CD4-positive, alpha-beta T cell treated with Interleukin-6 for 4 hours (primary cell): ENCODE measurements around the gene GALR1.
"Not testable (repeated sequence)": the region's sequence is repeated elsewhere in the genome, so short reads cannot be mapped to it uniquely, and the experiment has no call there.

Source experiments
- DNase-seq: peaks from one replicate; pipeline ENCODE4 v3.0.0-alpha.2; 2020; ENCODE audit warnings: mixed read lengths

Gene GALR1, protein sequence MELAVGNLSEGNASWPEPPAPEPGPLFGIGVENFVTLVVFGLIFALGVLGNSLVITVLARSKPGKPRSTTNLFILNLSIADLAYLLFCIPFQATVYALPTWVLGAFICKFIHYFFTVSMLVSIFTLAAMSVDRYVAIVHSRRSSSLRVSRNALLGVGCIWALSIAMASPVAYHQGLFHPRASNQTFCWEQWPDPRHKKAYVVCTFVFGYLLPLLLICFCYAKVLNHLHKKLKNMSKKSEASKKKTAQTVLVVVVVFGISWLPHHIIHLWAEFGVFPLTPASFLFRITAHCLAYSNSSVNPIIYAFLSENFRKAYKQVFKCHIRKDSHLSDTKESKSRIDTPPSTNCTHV

GRCh38 chr18:77249569-77250500 lies at the start of gene GALR1:
TSS of gene GALR1 (plus strand) at chr18:77249848. CDS start at chr18:77250549, 701 bp downstream.
- no peak for DNase-seq

DNA sequence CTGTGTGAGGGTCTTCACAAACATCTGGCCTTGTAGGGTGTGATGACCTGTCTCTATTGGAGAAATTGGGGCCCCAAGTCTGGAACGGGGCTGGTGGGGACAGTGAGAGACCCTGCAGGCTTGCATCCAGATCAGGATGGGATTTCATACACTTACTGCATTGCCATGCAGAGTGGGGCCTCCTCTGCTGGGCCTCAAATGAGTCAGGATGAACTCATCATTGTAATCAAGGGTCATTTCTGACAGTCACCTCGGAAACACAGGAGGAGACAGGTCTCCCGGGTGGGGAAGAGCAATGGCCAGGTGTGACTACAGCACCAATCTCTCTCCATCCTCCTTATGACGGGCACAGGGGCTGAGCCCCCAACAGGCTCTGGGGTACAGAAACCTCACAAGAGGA lies 48.1 kb upstream of the GALR1 start:
- no peak for DNase-seq

DNA sequence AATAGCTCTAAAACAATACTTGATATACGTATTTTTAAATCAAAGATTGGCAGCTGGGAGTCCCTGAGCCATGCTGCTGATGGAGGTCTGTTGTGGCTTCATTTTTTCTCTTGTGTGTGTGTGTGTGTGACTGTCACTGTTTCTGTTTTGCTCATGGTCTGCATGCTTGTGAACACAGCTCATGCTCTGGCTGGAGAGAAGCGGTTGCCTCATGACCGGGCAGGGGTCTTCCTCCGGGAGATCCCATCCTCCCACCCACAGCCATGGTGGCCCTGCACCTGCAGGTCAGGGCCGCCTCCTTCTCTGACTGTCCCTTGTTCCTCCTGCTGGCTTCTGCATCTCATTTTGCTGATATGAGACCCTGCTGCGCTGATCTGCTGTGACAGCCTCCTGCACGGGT lies 47.3 kb upstream of the GALR1 start:
- no peak for DNase-seq

DNA sequence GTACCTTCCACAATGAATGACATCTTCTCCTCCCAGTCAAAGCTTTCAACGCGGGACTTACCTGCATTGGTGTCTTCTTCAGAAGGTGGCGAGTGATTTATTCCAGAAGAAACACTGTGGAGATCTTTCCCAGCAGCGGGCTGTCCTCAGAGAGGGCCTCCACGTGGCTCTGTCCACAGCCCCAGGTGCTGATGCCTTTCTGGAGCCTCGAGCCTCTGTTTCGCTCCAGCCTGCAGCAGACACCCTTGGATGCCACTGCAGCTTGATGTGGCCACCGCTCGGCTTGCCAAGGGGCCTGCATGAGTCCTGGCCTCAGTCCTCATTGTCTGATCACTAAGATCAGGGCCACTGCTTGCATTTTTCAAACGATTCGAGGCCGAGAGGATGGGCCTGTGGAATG lies 46.6 kb upstream of the GALR1 start:
- DNase-seq: no peak

DNA sequence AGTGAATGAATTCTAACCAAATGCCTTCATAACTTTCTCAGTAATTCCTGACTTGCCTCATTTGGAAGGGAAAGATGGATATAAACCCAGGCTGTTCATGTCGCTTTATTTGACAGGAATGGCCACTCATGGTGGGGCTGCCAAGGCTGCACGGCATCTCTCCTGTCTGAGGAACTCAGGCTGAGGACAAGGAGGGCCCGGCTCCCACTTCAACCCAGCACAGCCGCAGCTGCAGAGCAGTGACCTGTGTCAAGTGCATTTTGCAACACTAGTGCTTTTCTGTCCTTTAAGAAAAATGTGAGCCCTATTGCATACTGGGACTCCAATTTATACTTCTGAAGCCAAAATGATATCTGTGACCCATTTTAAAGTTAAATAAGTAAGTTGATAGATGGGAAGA lies 45.8 kb upstream of the GALR1 start:
- no peak for DNase-seq

GRCh38 chr18:77205769-77206168 lies 43.9 kb upstream of the GALR1 start:
- no peak for DNase-seq

DNA sequence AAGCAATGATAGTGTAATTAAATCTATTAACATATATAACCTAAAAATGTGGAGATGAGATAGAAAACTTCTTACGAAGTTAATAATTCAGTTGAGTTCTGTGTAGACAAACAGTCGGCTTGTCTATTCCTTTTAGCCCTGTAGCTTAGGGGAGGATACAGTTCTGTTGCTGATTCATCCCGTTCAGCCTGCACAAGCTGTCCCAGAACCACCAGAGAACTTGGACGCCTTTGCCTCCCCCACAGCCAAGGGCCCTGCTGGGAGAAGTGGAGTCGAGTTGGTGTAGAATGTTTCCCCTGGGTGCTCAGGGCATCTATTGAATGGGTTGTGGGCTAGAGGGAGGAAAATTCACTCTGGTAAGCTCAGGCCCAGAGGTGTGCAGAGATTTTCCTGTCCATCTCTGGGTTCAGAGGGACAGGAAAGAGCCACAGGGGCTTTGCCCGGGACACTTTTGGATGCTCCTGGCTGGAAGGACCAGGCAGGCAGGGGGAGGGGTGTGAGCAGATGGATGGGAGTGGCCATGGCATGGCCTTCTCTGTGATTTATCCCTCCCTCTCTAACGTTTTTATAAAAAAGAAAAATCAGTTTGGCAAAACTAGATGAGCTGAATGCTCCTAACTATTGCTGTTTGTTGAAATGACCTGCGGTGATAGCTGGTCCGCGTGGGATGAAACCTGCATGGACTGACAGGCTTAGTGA lies 42.8 kb upstream of the GALR1 start:
- no peak for DNase-seq

- peak; percentile 70 for DNase-seq
These were observed 42.1 kb upstream of the GALR1 start for GRCh38 chr18:77207540-77207939.

GRCh38 chr18:77208964-77209363 lies 40.7 kb upstream of the GALR1 start:
- peak; percentile 54 for DNase-seq

DNA sequence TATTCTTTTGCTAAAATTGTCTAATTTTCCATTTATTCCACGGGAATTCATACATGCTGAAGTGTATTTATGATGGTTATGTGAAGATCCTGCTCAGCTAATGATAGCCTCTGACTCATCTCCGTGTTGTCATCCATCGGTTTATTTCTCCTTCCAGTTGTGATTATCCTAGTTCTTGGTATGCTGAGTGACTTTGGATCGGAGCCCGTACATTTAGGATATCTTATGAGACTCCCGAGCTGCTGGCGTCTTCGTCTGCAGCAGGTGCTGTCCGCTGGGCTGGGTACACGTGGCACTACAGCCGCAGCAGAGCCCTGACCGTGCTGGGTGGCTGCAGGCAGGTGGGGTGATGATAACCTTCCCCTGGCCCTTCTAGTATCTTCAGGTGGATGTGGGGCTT lies 40.1 kb upstream of the GALR1 start:
- DNase-seq: no peak

DNA sequence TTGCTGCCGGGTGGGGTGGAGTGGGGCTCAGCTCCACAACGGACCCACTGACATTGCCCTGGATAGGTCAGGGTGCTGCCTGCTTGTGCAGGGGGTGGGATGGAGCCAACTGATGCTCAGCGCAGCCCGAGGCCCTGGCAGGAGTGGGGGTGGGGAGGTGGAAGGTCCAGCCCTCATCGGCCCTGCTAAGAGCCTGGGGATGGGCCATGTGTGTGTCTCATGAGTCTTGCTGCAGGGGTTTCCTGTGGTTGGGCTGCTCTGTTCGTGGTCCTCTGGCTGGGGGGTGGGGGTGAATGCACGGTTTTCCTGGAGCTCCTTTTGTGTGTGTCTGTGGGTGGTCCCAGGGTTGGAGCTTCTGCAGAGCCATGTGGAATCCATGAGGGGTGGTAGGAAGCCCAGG lies 39.4 kb upstream of the GALR1 start:
- DNase-seq: peak; percentile 5

DNA sequence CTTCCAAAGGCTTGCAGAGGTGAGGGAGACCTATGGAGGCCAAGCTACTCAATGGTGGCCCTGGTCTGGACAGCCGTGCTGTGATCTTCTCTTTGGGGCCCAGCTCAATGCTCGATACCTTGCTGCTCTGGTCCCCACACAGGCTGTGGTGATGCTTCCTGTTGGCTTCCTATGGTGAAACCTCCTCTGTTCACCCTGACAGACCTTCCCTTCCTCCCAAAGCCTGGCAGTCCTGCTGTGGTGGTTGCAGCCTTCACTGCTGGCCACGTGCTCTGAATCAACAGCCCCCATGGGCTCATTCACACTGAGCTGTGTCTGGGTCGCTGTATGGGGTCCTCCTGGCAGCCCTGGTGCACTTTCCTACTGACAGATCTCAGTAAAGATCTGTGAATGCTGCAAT lies 31.0 kb upstream of the GALR1 start:
- no peak for DNase-seq

DNA sequence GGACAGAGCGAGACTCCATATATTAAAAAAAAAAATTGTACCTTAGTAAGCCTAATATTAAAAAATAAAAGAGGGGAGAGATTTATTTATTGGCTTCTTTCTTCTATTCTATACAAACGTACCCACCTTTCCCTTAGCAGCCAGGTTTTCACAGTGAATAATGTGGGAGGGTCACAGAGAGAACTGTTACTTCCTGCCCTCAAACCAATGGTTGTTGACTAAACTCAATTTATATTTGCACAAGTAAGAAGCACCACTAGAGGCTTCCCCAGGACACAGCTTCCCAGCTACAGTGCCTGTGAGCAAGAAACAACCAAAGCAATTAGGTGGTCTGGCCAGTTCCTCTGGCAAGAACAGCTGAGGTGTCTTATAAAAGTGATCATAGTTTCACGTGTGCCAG lies 28.9 kb upstream of the GALR1 start:
- no peak for DNase-seq

DNA sequence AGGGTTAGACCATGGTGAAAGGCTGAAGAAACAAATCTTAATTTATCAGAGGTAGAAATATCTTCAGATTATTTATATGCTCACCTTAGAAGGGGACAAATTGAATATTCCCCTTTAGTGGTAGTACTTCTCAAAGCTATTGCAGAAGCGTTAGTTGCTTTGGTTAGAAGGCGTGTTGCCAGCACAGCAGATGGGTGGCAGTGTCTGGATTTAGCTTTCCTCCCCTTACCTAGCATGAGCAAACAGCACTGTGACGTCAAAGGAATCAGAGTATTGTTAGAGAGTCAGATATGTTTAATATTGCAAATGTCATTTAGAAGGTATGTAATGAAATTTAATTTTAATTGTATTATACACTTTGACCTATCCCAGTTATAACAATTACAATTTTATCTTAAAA lies 27.2 kb upstream of the GALR1 start:
- DNase-seq: no peak

- DNase-seq: no peak
These were observed 26.4 kb upstream of the GALR1 start for GRCh38 chr18:77223221-77223639.

DNA sequence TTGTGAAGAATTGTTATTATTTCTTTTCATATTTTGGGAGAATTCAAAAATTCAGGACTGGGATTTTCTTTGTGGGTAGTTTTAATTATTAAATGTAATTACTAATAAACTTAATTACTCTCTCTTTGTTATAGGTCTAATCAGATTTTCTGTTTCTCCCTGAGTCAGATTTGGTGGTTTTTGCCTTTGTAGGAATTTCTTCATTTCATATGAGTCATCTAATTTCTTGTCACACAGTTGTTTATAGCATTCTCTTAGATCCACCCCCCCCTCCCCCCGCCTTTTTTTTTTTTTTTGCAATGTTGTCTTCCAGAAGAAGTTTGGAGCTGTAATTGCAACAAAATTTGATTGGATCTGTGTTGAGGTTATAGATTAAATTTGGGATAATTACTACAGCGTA lies 26.0 kb upstream of the GALR1 start:
- DNase-seq: no peak

DNA sequence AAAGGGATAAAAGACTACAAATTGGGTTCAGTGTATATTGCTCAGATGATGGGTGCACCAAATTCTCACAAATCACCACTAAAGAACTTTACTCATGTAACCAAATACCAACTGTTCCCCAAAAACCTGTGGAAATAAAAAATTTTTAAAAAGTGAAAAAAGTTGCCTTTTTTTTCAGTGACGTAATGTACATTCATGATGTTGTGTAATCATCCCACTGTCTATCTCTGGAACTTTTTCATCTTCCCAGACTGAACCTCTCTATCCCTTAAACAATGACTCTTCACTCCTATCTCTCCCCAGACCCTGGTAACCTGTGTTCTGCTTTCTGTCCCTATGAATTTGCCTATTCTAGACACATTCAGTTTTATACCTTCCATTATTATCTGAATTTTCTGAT lies 19.0 kb upstream of the GALR1 start:
- no peak for DNase-seq

DNA sequence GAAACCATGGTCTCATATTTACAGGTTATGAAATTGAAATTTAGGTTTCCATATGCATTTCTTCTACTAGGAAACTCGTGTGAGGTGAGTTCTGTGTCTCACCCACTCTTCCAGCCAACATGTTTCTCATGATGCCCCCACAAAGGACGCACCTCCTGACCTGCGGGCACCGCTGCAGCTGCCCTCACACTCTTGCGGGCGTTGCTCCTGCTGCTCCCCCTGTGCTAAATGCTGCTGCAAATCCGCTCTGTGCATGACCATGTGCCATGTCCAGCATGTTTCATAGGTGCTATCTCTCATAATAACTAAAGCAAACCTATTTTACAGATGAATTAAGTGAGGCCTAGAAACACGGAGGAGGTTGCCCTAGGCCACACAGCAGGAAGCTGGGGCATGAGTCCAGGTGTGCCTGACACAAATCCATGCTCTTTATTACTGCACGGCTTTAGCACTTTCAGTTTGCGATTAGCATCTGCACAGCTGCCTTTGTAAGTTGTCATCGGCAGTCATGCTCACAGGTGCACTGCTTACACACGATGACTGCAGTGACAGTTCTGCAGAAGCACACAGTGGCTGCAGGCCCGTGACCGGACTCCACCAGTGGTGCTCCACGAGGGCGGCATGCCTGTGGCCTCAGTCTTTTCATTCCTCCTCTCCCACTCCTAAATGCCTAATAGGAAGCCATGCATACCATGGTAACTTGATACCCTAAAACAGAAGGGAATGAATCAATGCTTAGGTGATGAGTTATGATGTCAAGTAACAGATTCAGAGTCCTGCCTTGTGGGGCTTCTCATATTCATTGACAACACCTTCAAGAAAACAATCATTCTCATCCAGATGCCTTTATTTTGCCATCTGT lies 14.9 kb upstream of the GALR1 start:
- no peak for DNase-seq

- DNase-seq: not testable (repeated sequence)
These were observed 10.4 kb upstream of the GALR1 start for GRCh38 chr18:77239285-77239684.

- DNase-seq: no peak
These were observed 627 bp upstream of the GALR1 start for GRCh38 chr18:77248873-77249568.

DNA sequence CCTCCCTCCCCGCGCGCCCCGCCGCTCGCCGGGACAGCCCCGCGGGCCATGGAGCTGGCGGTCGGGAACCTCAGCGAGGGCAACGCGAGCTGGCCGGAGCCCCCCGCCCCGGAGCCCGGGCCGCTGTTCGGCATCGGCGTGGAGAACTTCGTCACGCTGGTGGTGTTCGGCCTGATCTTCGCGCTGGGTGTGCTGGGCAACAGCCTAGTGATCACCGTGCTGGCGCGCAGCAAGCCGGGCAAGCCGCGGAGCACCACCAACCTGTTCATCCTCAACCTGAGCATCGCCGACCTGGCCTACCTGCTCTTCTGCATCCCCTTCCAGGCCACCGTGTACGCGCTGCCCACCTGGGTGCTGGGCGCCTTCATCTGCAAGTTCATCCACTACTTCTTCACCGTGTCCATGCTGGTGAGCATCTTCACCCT lies 865 bp downstream of the GALR1 start:
- no peak for DNase-seq
